DMS79 treated with DMSO at 0.1 percent for 48 hours (cell line): ENCODE results near the gene PCK1.

ENCODE experiments used
- DNase-seq: peaks from one replicate; lab custom pipeline; 2025; lab: John Stamatoyannopoulos, UW

PCK1 gene

DNA sequence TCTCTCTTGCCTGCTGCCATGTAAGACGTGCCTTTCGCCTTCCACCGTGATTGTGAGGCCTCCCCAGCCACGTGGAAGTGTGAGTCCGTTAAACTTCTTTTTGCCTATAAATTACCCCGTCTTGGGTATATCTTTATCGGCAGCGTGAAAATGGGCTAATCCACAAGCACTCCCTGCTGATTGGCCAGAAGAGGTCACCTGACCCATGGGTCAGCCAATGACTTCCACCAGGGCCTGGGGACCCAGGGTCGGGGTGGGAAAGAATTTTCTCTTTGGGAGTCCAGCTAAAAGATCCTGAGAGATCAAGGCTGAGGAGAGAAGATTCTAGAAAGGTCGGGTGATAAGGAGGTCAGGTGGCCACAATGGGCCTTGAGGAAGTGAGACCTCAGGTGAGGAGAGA, 42.2 kb downstream of the PCK1 start:
- DNase-seq, result no peak

DNA sequence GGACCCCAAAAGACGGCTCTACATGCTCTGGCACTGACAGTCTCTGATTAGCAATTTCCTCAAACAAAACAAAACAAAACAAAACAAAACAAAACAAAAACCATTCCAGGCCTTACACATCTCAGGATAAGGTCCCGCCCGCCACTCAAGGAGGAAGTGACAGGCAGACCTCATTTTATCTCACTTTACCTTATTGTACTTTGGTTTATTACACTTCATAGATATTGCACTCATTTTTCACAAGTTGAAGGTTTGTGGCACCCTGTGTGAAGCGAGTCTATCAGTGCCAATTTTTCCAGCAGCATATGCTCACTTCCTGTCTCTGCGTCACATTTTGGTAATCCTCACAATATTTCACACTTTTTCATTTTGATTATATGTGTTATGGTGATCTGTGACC, 44.1 kb downstream of the PCK1 start:
- DNase-seq, result no peak

DNA sequence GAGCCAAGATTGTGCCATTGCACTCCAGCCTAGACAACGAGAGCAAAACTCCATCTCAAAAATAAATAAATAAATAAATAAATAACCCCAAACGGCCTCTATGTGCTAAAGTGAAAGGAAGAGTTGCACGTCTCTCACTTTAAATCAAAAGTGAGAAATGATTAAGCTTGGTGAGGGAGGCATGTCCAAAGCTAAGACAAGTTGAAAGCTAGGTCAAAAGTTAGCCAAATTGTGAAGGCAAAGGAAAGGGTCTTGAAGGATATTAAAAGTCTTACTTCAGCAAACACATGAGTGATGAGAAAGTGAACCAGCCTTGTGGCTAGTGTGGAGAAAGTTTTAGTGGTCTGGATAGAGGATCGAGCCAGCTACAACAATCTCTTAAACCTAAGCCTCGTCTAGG, 45.0 kb downstream of the PCK1 start:
- DNase-seq, result no peak

DNA sequence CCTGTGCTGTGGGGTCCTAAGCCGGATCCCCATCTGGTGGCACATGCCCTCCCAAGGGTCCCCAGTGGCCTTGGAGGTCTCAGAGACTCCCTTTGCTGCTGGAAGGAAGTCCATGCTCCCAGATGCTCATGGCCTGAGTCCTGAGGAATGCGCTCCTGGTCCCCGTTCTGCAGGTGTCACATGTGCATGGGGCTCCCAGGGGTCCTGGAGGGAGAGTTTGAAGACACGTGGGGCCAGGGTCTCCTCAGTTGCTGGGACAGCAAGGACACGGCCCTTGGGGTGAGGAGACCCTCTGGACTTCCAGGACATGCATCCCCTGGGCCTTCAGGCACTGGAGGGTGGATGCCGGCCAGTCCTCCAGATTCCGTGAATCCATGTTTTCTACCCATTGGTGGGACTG, 47.6 kb downstream of the PCK1 start:
- DNase-seq, result no peak

DNA sequence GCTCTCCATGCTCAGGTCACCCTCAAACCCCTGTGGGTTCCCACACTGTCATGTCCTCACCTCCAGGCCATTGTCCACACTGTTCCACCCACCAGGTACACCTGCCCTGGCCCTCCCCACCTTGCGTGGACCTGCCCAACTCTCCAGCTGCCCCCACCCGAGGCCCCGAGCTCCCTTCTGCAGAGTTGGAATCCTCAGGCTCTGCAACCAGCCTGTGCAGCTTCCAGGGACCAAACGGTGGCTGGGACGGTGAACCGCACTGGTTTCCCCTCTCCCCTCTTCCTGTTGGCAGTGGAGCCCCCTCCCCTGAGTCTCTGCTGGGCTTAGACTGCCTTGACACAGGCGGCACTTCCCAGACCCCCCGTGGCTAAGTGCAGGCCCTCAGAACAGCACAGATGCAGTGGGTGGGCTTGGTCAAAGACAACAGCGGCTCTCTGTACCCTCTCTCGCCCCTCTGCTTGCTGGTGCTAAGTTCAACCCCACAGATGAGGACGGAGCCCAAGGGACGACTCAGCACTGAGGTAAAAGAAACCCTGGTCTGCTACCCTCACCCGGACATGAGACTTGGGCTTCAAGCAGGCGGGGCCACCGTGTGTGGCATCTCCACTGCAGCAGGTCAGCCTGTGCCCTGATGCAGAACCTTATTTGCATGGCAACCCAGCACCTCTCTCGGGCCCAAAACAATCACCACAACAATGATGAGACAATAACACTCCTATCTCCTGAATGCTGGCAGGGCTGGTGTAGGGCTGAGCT, 48.4 kb downstream of the PCK1 start:
- no peak for DNase-seq

DNA sequence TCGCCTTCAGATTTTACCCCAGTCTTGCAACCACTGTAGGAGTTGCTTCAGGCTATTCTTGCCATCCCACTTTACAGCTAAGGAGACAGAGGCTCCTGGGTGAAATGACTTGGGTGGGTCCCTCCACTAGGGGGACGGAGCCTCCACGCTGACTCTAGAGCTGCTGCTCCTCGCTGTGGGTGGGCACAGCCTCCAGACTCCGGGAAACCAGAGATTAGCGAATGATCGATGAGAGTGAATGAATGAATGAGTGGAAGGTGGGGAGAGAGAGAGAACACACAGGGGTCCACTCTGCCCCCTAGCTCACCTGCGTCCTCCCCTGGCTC, 48.9 kb downstream of the PCK1 start:
- no peak for DNase-seq

DNA sequence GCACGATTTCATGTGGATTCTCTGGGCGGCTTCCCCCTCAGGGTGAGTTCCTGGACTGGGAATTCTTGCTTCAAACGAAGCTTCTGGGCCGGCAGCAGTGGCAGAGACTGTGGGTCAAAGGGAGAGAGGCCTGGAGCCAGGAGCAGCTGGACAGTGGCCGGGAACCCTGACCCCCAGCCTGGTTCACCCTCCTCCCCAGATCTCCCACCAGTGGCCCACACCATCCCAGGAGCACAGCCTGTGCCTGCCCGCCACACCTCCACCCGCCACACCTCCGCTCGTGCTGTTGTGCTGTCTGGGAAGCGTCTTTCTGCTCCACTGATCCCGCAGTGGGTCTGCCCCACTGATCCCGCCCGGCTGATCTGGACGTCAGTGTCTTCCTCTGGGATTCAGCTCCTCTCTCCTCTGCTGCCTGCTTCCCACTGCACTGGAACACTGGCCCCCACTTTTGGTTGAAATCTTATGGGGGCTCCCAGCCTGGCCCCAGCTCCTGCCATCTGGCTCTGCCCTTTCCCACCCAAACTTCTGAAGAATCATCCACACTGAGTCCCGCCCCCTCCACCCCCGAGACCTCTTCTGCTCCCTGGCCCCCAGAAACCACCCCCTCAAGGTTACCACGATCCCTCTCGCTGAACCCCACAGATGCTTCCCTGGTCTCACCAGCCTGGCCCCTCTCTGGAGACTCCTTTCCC, 49.5 kb downstream of the PCK1 start:
- DNase-seq, result no peak

DNA sequence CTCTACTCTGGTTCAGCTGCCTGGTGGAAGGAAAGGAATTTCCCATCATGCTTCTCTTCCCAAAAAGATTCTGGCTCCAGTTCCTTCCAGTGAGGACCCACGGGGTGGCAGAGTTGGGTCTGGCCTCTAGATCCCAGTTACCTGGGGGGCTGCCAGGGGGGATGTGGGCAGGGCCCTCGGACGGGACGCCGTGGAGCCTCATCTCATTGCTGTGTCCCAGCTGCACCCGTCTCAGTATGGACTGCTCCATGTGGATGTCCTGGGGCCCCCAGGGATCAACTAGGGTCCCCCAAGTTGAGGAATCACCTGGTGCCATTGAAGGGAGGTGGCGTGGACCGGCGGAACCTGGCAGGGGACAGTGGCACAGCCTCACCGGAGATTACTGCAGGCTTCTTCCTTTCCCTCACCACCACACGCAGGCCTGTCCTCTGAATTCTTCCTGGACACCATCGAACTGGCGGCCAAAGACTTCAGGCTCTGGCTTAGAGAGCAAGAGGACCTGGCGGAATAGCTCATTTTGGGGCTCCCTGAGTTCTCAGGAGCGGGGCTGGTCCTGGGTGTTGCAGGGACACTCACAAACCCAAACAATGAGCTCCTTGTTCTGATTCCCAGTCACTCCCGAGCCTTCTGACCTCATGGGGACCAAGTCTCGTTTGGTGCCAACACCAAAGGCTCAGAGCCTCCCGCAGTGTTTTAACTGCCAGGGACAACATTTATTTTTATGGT, 50.8 kb downstream of the PCK1 start:
- no peak for DNase-seq

DNA sequence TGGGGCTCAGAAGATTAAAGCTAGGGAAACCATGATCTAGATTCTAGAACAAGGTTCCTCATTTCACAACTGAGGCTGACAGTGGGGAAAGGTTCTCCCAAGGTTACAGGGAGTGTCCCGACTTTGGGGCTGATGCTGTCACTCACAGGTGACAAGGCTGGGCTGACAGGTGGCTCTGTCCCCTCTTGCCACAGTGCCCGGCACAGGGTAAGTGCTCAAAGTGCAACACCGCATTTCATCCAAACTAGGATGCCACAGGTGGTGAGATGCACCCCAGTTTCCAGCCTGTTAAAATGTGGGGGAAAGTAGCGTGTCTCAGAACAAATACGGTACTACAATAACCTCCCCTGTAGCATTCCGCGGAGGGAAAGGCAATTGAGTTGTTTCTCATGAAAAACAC, 51.5 kb downstream of the PCK1 start:
- no peak for DNase-seq

DNA sequence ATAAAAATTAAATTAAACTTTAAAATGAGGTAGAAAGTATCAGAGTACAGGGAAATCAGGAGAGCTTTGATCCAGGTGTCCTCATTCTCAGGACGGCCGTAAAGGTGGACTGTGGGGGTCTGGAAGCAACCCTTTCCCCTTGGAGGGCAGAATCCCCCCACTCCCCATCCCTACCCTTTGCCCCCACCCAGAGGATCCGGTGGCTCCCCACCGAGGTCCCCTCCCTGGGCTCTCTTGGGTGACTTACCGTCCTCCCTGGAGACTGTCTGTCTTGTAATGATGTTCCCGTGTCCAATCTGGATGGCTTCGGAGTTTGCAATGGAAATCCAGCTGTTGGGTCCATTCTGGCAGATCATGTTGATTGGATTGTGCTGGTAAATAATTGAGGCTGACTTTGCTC, 52.0 kb downstream of the PCK1 start:
- no peak for DNase-seq

DNA sequence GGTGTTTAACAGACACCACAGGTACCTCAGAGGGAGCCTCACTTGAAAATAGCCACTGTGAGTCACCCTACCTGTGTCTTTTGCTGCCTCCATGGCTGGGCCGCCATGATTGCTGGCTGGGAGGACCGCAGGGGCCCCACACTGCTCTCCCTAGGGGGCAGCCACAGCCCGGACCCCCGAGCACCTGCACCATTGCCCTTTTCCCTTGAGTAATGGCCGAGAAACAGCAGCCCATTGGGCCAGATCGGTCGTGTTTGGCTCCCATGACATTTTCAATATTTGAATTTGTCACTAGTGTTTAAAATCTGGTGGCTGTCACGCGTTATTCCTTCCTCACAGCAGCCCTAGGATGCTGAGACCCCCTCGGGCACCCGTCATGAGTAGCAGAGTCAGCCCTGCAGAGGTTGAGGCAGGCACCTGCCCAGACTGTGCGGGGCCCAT, 52.6 kb downstream of the PCK1 start:
- no peak for DNase-seq

DNA sequence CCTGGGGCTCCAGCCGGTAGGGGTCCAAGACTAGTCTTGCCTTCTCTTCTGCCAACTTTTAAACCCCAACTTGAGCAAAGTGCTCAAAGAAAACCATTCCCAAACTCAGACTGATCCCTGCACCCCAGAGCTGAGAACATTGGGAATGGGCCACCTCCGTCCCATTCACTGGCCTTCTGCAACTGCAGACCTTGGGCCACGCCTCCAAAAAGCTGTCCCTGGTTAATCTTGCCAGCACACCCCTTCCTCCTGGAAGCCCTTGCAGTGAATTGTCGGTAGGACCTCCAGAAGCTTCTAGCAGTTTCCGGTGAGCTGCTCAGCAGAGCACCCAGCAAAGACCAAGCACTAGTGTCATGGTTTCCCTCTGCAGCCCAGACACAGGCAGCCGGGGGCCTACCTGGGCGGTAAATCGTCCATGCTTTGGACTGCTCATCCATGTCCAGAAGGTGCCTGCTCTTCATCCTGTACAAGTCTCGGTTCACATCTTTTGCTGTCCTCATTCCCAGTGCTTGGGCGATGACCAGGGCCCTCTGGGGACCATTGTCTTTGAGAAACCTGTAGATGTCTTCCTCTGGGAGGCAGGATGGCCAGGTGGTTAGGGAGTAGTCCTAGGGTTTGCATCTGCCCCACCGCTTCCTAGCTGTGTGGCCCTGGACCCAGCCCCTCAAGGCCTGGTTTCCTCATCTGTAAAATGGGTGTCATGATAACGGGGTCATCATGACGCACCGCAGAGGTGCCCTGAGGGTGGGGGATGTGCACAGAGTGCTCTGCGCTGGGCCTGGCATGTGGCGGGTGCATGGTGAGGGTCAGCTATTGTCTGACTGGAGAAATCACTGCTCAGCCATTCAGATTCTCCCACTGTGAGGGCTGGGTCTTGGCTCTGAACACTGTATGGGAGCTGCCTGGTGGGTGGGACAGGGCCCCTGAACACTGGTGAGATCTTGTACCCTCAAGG, 53.9 kb downstream of the PCK1 start:
- no peak for DNase-seq

DNA sequence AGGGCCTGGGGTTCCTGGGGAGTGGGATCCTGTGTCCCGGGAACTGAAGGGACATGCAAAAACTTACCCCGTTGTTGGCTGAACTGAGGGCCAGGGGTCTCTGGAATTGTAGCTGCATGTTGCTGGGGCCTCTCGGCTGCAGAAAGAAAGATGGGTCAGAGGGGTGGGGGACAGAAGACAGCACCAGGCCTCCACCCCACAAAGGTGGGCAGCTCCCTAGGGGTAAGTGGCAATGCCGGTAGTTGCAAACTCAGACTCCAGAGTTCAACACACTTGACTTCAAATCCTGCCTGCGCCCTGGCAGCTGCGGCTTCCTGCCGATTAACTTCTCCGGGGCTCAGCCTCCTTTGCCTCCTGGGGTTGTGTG, 54.5 kb downstream of the PCK1 start:
- no peak for DNase-seq

DNA sequence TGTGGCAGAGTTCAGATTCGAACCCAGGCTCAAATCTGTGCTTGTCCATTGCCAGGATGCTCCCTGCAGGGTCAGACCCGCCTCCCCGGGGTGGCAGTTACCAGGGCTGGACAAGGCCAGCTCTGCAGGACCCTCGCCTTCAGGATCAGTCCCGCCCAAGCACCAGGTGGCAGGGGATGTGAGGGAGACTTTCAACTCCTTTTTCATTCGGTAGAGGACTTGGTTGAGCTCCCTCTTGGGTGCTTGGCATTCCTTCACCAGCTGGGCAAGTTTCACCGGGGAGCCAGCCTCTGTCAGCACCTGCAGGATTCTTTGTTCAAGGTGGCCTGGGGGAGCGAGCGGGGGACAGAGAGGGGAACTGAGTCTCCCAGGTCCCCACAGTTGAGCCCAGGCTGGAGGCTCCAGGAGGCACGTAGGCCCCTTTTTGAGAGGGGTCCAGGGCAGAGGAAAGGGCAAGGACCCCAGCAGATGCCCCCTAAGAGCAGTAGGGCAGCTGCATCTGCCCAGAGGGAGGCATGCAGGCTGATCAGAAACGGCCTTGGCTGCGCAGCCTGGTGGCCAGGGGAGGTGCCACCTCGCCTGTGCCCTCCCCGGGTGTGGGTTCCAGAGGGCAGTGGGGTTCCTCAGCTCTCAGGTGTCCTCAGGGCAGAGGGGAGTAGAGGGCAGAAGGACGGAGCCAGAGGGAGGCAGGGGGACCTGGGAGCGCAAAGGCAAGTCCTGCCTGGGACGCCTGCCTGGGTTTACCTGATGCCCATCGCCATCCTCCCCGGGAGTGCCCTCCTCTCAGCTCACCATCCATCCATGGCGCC, 55.4 kb downstream of the PCK1 start:
- no peak for DNase-seq

DNA sequence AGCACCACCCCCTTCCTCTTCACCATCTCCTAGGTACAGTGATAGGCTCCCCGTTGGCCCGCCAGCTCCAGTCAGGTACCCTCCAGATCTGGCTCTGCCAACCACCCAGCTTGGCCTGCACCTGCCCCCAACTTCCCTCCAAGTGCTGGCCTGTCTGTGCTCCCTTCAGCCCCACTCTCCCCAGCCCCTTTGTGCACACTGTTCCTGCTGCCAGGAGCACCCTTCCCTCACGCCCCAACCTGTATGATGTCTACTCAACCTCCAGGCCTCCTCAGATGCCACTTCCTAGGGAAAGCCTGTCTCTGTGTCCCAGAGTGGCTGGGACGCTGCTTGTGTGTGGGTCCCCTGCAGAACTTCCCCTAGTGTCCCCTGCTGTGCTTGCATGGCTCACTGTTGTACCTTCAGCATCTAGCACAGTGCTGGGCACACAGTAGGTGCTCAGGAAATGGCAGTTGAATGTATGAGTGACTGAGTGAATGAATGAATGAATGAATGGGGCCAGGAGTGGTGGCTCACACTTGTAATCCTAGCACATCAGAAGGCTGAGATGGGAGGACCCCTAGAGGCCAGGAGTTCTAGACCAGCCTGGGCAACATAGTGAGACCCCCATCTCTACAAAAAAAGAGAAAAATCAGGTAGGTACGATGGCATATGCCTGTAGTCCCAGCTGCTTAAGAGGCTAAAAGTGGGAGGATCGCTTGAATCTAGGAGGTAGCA, 56.3 kb downstream of the PCK1 start:
- peak; percentile 28 for DNase-seq
